H9 (cell line): Measurements from ENCODE around the gene SSNA1. TPM values are rescaled to one million over a fixed set of nuclear protein-coding genes. Genes with fewer than 3 reads are reported as not detected.

Experiments
- DNase-seq: peaks from one replicate; pipeline ENCODE4 v3.0.0-alpha.2; 2017
- H2AFZ ChIP-seq: one replicate; pipeline ENCODE4 v1.6.1; 2013; ENCODE audit warnings: mild to moderate bottlenecking, low read length, control low read depth, moderate library complexity
- H2AK5ac ChIP-seq: 2 replicates; pipeline ENCODE4 v1.6.1; 2013; ENCODE audit warnings: low read length, control low read depth, mixed read lengths; ENCODE audit not compliant: insufficient read length
- H2BK120ac ChIP-seq: one replicate; pipeline ENCODE4 v1.6.1; 2013; ENCODE audit warnings: low read depth, mild to moderate bottlenecking, low read length, control low read depth, inconsistent platforms; ENCODE audit not compliant: poor library complexity, severe bottlenecking
- H2BK12ac ChIP-seq: 2 replicates; pipeline ENCODE4 v1.6.1; 2013; ENCODE audit warnings: low read length, control low read depth, mixed read lengths, low read depth; ENCODE audit not compliant: insufficient read length
- H2BK15ac ChIP-seq: 2 replicates; pipeline ENCODE4 v1.6.1; 2013; ENCODE audit warnings: low read depth, low read length, control low read depth
- H2BK20ac ChIP-seq: one replicate; pipeline ENCODE4 v1.6.1; 2013; ENCODE audit warnings: low read depth, mild to moderate bottlenecking, low read length, control low read depth, inconsistent platforms; ENCODE audit not compliant: poor library complexity, severe bottlenecking
- H2BK5ac ChIP-seq: 2 replicates; pipeline ENCODE4 v1.6.1; 2013; ENCODE audit warnings: low read length, control low read depth, mixed read lengths; ENCODE audit not compliant: insufficient read length
- H3K14ac ChIP-seq: 2 replicates; pipeline ENCODE4 v1.6.1; 2013; ENCODE audit warnings: low read length, control low read depth; ENCODE audit not compliant: insufficient read depth
- H3K18ac ChIP-seq: 2 replicates; pipeline ENCODE4 v1.6.1; 2013; ENCODE audit warnings: low read depth, mild to moderate bottlenecking, mixed read lengths, low read length, control low read depth; ENCODE audit not compliant: insufficient read length
- H3K23ac ChIP-seq: 2 replicates; pipeline ENCODE4 v1.6.1; 2013; ENCODE audit warnings: low read length, control low read depth, mixed read lengths, low read depth; ENCODE audit not compliant: insufficient read length
- H3K23me2 ChIP-seq: 2 replicates; pipeline ENCODE4 v1.6.1; 2013; ENCODE audit warnings: low read depth, mild to moderate bottlenecking, mixed read lengths, low read length, control low read depth; ENCODE audit not compliant: insufficient read length, poor library complexity, severe bottlenecking
- H3K27ac ChIP-seq: 2 replicates; pipeline ENCODE4 v1.5.1; 2013; ENCODE audit warnings: low read length, control low read depth, mixed read lengths, low read depth; ENCODE audit not compliant: insufficient read length
- H3K27me3 ChIP-seq: 2 replicates; pipeline ENCODE4 v1.6.1; 2013; ENCODE audit warnings: low read length, control low read depth, inconsistent platforms; ENCODE audit not compliant: insufficient read depth
- H3K4ac ChIP-seq: 2 replicates; pipeline ENCODE4 v1.6.1; 2013; ENCODE audit warnings: low read depth, mild to moderate bottlenecking, control low read depth, inconsistent platforms, low read length, moderate library complexity
- H3K4me1 ChIP-seq: 2 replicates; pipeline ENCODE4 v1.6.1; 2013; ENCODE audit warnings: low read length, control low read depth, inconsistent platforms; ENCODE audit not compliant: insufficient read depth
- H3K4me2 ChIP-seq: 2 replicates; pipeline ENCODE4 v1.6.1; 2013; ENCODE audit warnings: low read length, control low read depth, mixed read lengths; ENCODE audit not compliant: insufficient read length, insufficient read depth
- H3K56ac ChIP-seq: 2 replicates; pipeline ENCODE4 v1.6.1; 2013; ENCODE audit warnings: low read depth, mild to moderate bottlenecking, mixed read lengths, low read length, control low read depth; ENCODE audit not compliant: insufficient read length
- H3K79me1 ChIP-seq: 2 replicates; pipeline ENCODE4 v1.6.1; 2013; ENCODE audit warnings: low read depth, mild to moderate bottlenecking, moderate library complexity, low read length, control low read depth, inconsistent platforms; ENCODE audit not compliant: insufficient read depth, poor library complexity, severe bottlenecking
- H3K79me2 ChIP-seq: 2 replicates; pipeline ENCODE4 v1.6.1; 2013; ENCODE audit warnings: low read length, control low read depth, inconsistent platforms; ENCODE audit not compliant: insufficient read depth
- H3K9ac ChIP-seq: 2 replicates; pipeline ENCODE4 v1.6.1; 2013; ENCODE audit warnings: low read length, control low read depth, mixed read lengths; ENCODE audit not compliant: insufficient read length; ENCODE audit errors: extremely low read depth
- H3K9me3 ChIP-seq: one replicate; pipeline ENCODE4 v1.6.1; 2013; ENCODE audit warnings: low read depth, low read length, inconsistent platforms; ENCODE audit not compliant: control insufficient read depth
- H3T11ph ChIP-seq: one replicate; pipeline ENCODE4 v1.6.1; 2013; ENCODE audit warnings: mild to moderate bottlenecking, low read length, control low read depth, inconsistent platforms
- H4K20me1 ChIP-seq: one replicate; pipeline ENCODE4 v1.6.1; 2013; ENCODE audit not compliant: control insufficient read depth, insufficient read length, insufficient read depth
- H4K5ac ChIP-seq: 2 replicates; pipeline ENCODE4 v1.6.1; 2013; ENCODE audit warnings: low read depth, mild to moderate bottlenecking, mixed read lengths, low read length, control low read depth; ENCODE audit not compliant: insufficient read length
- H4K8ac ChIP-seq: replicated peaks from 2 replicates; pipeline ENCODE4 v1.6.1; 2013; ENCODE audit warnings: low read length, control low read depth, mixed read lengths, low read depth; ENCODE audit not compliant: insufficient read length
- H4K91ac ChIP-seq: 2 replicates; pipeline ENCODE4 v1.6.1; 2013; ENCODE audit warnings: low read depth, mild to moderate bottlenecking, moderate library complexity, mixed read lengths, low read length, control low read depth; ENCODE audit not compliant: insufficient read length
- H3K27ac Mint-ChIP-seq, 3 experiments: 2 replicates in 2 of 3; 3 replicates in 1 of 3; pipeline ENCODE4 v1.8.0; 2020 to 2021; ENCODE audit warnings: mixed read lengths in 3 of 3, mild to moderate bottlenecking in 1 of 3, moderate library complexity in 1 of 3
- H3K27me3 Mint-ChIP-seq: 2 replicates; pipeline ENCODE4 v1.8.0; 2021; ENCODE audit warnings: low read depth, mild to moderate bottlenecking, moderate library complexity, mixed read lengths
- H3K36me3 Mint-ChIP-seq, 3 experiments: 2 replicates in 2 of 3; 3 replicates in 1 of 3; pipeline ENCODE4 v1.8.0; 2020 to 2021; ENCODE audit warnings: low read depth in 3 of 3, mixed read lengths in 3 of 3; ENCODE audit not compliant: insufficient read depth in 1 of 3
- H3K4me1 Mint-ChIP-seq, 2 experiments: 2 replicates each; pipeline ENCODE4 v1.8.0; 2020; ENCODE audit warnings: mixed read lengths in 2 of 2
- H3K4me3 Mint-ChIP-seq, 2 experiments: 2 replicates in 1 of 2; 3 replicates in 1 of 2; pipeline ENCODE4 v1.8.0; 2020 to 2021; ENCODE audit warnings: mild to moderate bottlenecking in 2 of 2, mixed read lengths in 2 of 2, moderate library complexity in 1 of 2
- H3K9me3 Mint-ChIP-seq, 2 experiments: 2 replicates in 1 of 2; 3 replicates in 1 of 2; pipeline ENCODE4 v1.8.0; 2020; ENCODE audit warnings: mild to moderate bottlenecking in 2 of 2, mixed read lengths in 2 of 2, moderate library complexity in 1 of 2
- CTCF ChIP-seq: fragments of 200-600 bp; sonication (generic); conservative IDR thresholded peaks from 3 replicates; pipeline ENCODE4 v1.8.0; 2021; ENCODE audit warnings: antibody characterized with exemption, mild to moderate bottlenecking
- WGBS: extraction: QIAGEN DNeasy Blood & Tissue Kit; methylation state at CpG from one replicate; pipeline ENCODE4 v1.1.7; 2013; ENCODE audit warnings: missing lambda C conversion rate, low lambda C conversion rate, mixed read lengths; ENCODE audit not compliant: insufficient read length; ENCODE audit errors: extremely low coverage; 5-methylcytosine and 5-hydroxymethylcytosine counted together
- total RNA-seq: library from RNA; stranded (reverse); gene quantifications from 2 replicates; pipeline ENCODE4 v1.2.1, GENCODE V29; 2021

Gene SSNA1
- total RNA-seq, 1 experiment from 2014 or later = 69.2 TPM

GRCh38 chr9:137178201-137178938 lies 10.1 kb upstream of the SSNA1 start:
- no peaks in the 10 kb centered on the region for H4K20me1 ChIP-seq
- H3K4ac ChIP-seq = no peak overlapping the region
- H3K9me3 Mint-ChIP-seq = no peaks in the 10 kb centered on the region
- H3K14ac ChIP-seq = no peak overlapping the region
- no peak overlapping the region for H3K18ac ChIP-seq
- H2BK20ac ChIP-seq = no peak overlapping the region
- H2AK5ac ChIP-seq = no peak overlapping the region
- no peak overlapping the region for H4K5ac ChIP-seq
- no peaks in the 10 kb centered on the region for H3K9me3 ChIP-seq
- H4K8ac ChIP-seq = no peak overlapping the region
- H3K27me3 Mint-ChIP-seq = peaks cover 25% of the 10 kb centered on the region
- H3T11ph ChIP-seq = no peak overlapping the region
- no peaks in the 10 kb centered on the region for H3K23me2 ChIP-seq
- H2AFZ ChIP-seq = no peak overlapping the region
- H2BK5ac ChIP-seq = no peak overlapping the region
- H3K27ac Mint-ChIP-seq = no peak overlapping the region
- H4K91ac ChIP-seq = no peak overlapping the region
- H3K9ac ChIP-seq = no peak overlapping the region
- H2BK12ac ChIP-seq = no peak overlapping the region
- DNase-seq = no peak
- no peak overlapping the region for H2BK120ac ChIP-seq
- no peak overlapping the region for H3K27ac ChIP-seq
- TF ChIP-seq CTCF = no peak
- H3K79me1 ChIP-seq = no peaks in the 10 kb centered on the region
- no peaks in the 10 kb centered on the region for H3K27me3 ChIP-seq
- H3K36me3 Mint-ChIP-seq = peaks cover 5 to 27% (median 19%) of the 10 kb centered on the region in 3 experiments; a peak in 6 of 7 replicates
- peaks cover 0 to 7% of the 10 kb centered on the region in 2 experiments; a peak in 3 of 4 replicates for H3K4me1 Mint-ChIP-seq
- no peak overlapping the region for H3K4me3 Mint-ChIP-seq
- no peaks in the 10 kb centered on the region for H3K79me2 ChIP-seq
- H2BK15ac ChIP-seq = no peak overlapping the region
- no peak overlapping the region for H3K4me2 ChIP-seq
- no CpG with 5 or more reads among the region's 23 CpGs for WGBS
- no peaks in the 10 kb centered on the region for H3K4me1 ChIP-seq
- no peak overlapping the region for H3K56ac ChIP-seq
- no peak overlapping the region for H3K23ac ChIP-seq
